Measurements from ENCODE around the gene PACRG. TPM values are rescaled to one million over a fixed set of nuclear protein-coding genes. Genes with fewer than 3 reads are reported as not detected.

PACRG gene
- total and polyA plus RNA-seq, 8 donors, result 1.8 to 28.6 (median 3.2) TPM; not detected in 2

DNA sequence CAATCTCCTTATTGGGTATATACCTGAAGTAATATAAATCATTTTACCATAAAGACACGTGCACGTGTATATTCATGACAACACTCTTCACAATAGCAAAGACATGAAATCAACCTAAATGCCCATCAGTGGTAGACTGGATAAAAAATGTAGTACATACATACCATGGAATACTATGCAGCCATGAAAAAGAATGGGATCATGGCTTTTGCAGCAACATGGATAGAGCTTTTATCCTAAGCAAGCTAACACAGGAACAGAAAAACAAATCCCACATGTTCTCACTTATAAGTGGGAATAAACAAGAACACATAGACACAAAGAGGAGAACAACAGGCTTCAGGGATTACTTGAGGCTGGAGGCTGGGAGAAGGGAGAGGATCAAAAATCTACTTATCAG, 478.4 kb downstream of the PACRG start:
- no peaks in the 10 kb centered on the region for H3K27me3 ChIP-seq
- H3K4me3 ChIP-seq, result no peak overlapping the region
- WGBS, 5 donors, result 96 to 99% (median 97%) methylated on average over 2 of the region's 2 CpGs
- DNase-seq, result no peak
- intact Hi-C loops (cut with DNase I; ENCODE audit: low total_unique reads), result no loop called here
- peaks cover 0 to 5% (median 0%) of the 10 kb centered on the region in 4 donors for H3K9me3 ChIP-seq
- H3K36me3 ChIP-seq, result no peaks in the 10 kb centered on the region
- TF ChIP-seq, protein P1, sequence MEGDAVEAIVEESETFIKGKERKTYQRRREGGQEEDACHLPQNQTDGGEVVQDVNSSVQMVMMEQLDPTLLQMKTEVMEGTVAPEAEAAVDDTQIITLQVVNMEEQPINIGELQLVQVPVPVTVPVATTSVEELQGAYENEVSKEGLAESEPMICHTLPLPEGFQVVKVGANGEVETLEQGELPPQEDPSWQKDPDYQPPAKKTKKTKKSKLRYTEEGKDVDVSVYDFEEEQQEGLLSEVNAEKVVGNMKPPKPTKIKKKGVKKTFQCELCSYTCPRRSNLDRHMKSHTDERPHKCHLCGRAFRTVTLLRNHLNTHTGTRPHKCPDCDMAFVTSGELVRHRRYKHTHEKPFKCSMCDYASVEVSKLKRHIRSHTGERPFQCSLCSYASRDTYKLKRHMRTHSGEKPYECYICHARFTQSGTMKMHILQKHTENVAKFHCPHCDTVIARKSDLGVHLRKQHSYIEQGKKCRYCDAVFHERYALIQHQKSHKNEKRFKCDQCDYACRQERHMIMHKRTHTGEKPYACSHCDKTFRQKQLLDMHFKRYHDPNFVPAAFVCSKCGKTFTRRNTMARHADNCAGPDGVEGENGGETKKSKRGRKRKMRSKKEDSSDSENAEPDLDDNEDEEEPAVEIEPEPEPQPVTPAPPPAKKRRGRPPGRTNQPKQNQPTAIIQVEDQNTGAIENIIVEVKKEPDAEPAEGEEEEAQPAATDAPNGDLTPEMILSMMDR (IDR thresholded peaks at IDR 0.05), result no peak
- TF ChIP-seq POLR2AphosphoS5 (IDR thresholded peaks at IDR 0.05) (no peak), POLR2A (IDR thresholded peaks at IDR 0.05) (no peak), EP300 (IDR thresholded peaks at IDR 0.05) (no peak)
- no peaks in the 10 kb centered on the region for H3K4me1 ChIP-seq
- no peak overlapping the region for H3K27ac ChIP-seq

DNA sequence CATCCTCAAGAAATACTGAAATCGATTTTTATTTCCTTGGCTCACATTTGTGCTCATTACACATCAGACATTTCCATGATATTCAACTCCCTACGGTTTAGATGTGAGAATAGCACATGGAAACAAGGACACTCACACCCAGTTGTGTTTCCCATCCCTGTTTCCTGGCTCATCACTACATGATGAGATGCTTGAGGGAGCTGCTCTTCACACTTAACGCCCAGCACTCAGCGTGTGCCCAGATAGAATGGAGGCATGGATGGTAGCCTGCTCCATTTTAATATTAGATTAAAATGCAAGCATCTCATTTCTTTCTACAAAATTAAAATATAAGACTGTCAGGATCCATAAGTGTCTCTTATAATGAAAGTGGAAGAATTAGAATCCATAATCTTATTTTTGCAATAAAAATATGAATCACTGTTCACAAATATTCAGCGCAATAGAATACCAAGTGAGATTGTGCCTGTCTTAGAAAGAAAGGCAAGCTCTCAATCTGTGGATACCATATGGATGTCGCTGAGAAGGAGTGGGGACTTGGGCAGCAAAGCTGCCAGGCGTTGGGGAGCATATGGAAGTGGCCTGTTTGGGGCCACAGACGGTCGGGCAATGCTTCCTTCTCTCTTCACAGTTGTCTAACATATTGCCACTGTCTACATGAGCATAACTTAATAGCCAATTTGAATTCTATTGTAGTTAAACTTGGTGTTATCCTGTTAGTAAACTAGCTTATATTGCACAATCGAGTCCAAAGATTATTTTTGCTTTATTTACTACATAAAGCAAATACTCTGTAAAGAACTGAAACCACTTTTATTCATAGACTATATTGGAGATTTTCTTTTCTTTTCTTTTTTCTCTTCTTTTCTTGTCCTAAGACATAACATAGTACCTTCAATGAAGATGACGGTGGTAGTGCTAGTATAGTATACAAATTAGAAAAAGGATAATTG, 479.9 kb downstream of the PACRG start:
- Histone ChIP-seq H3K9me3 (peaks cover 0 to 16% (median 10%) of the 10 kb centered on the region in 4 donors), H3K27me3 (no peaks in the 10 kb centered on the region), H3K27ac (no peak overlapping the region), H3K4me3 (no peak overlapping the region), H3K36me3 (no peaks in the 10 kb centered on the region), H3K4me1 (no peaks in the 10 kb centered on the region)
- DNase-seq, result no peak
- intact Hi-C loops (cut with DNase I; ENCODE audit: low total_unique reads), result no loop called here
- WGBS, 5 donors, result 86 to 90% (median 88%) methylated on average over 11 of the region's 11 CpGs
- TF ChIP-seq EP300 (IDR thresholded peaks at IDR 0.05) (no peak), POLR2A (IDR thresholded peaks at IDR 0.05) (no peak), POLR2AphosphoS5 (IDR thresholded peaks at IDR 0.05) (no peak)
- TF ChIP-seq, protein P1 (IDR thresholded peaks at IDR 0.05), result no peak

DNA sequence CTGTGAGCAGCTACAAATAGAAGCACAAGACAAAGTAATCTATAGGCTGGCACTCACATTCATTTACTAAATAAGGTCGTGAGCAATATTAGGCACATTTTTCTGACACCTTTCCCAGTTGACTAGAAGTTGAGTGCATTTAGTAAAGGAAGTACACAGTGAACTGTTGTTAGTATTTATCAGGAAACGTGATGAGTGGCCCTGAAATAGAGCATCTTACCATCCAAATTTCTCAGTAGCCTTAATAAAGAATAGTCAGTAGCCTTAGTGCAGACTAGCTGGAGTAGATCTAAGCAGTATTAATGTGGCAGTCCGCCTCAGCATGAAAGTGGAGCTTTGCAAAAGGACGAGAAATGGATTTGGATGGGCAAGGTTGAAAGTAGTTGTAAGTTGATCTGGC, 481.2 kb downstream of the PACRG start:
- no peaks in the 10 kb centered on the region for H3K4me1 ChIP-seq
- no peaks in the 10 kb centered on the region for H3K27me3 ChIP-seq
- TF ChIP-seq POLR2A (IDR thresholded peaks at IDR 0.05) (no peak), POLR2AphosphoS5 (IDR thresholded peaks at IDR 0.05) (no peak), EP300 (IDR thresholded peaks at IDR 0.05) (no peak)
- TF ChIP-seq, protein P1 (IDR thresholded peaks at IDR 0.05), result no peak
- intact Hi-C loops (cut with DNase I; ENCODE audit: low total_unique reads), result no loop called here
- no peak overlapping the region for H3K27ac ChIP-seq
- 63 to 66% (median 65%) methylated on average over 4 of the region's 4 CpGs for WGBS, 5 donors
- no peak for DNase-seq
- no peaks in the 10 kb centered on the region for H3K36me3 ChIP-seq
- no peak overlapping the region for H3K4me3 ChIP-seq
- H3K9me3 ChIP-seq, result peaks cover 0 to 16% (median 10%) of the 10 kb centered on the region in 4 donors

DNA sequence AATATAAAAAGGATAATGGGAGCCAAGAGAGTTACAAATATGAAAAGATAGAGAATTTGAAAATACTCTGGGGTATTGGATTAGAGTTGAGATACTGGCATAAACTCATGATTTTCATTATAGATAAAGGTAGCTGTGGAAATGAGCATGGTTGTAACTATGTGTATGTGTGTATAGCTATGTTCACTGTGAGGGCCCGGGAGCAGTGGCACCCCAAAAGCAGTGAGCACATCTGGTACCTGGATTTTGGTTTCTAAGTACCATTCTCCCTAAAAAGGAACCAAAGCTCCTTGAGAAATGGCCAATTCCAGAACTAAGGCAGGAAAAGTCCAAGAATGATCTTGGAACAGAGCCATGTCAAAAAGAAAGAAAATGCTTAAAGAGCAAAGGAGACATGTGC, 484.3 kb downstream of the PACRG start:
- Histone ChIP-seq H3K4me3 (no peak overlapping the region), H3K36me3 (no peaks in the 10 kb centered on the region), H3K27ac (no peak overlapping the region), H3K27me3 (no peaks in the 10 kb centered on the region), H3K4me1 (no peaks in the 10 kb centered on the region), H3K9me3 (peaks cover 0 to 11% (median 10%) of the 10 kb centered on the region in 4 donors)
- intact Hi-C loops (cut with DNase I; ENCODE audit: low total_unique reads), result no loop called here
- TF ChIP-seq, protein P1 (IDR thresholded peaks at IDR 0.05), result no peak
- TF ChIP-seq POLR2AphosphoS5 (IDR thresholded peaks at IDR 0.05) (no peak), EP300 (IDR thresholded peaks at IDR 0.05) (no peak), POLR2A (IDR thresholded peaks at IDR 0.05) (no peak)
- WGBS, 5 donors, result 37 to 95% (median 86%) methylated on average over 1 of the region's 1 CpG
- no peak for DNase-seq

Measured in stomach (tissue), 9 donors.